Right cardiac atrium (tissue), 5 donors: ENCODE measurements around the gene CHRNB2. TPM values are rescaled to one million over a fixed set of nuclear protein-coding genes. Genes with fewer than 3 reads are reported as not detected.
A peak's percentile ranks its signal among the peaks of the same experiment; 100 is the strongest.

Experiments used
- ATAC-seq, 2 donors: fragments of 200-7000 bp; cut with Tn5 transposase; one replicate each; pipeline versions ENCODE4 v1.8.0 to v1.9.1; 2020; ENCODE audit warnings: moderate library complexity in 2 of 2, mild to moderate bottlenecking in 1 of 2
- DNase-seq, 3 donors: peaks; one replicate each; pipeline ENCODE4 v3.0.0-alpha.2; 2020
- H3K27ac ChIP-seq: one replicate; pipeline ENCODE4 v1.5.1; 2013; ENCODE audit warnings: mild to moderate bottlenecking, low read length, control low read depth, moderate library complexity
- H3K27me3 ChIP-seq: one replicate; pipeline ENCODE4 v1.6.1; 2013; ENCODE audit not compliant: control insufficient read depth, insufficient read depth
- H3K4me1 ChIP-seq: one replicate; pipeline ENCODE4 v1.6.1; 2013; ENCODE audit warnings: low read length; ENCODE audit not compliant: control insufficient read depth, insufficient read depth
- H3K4me3 ChIP-seq: one replicate; pipeline ENCODE4 v1.5.1; 2013; ENCODE audit warnings: low read length, control low read depth
- H3K9me3 ChIP-seq: one replicate; pipeline ENCODE4 v1.6.1; 2013; ENCODE audit warnings: low read length; ENCODE audit not compliant: control insufficient read depth
- WGBS: extraction: QIAGEN DNeasy Blood & Tissue Kit; methylation state at CpG from one replicate; pipeline ENCODE4 v1.1.7; 2013; 5-methylcytosine and 5-hydroxymethylcytosine counted together
- intact Hi-C, 4 donors: fragments of 100-400 bp; cut with DNase I; formaldehyde crosslinking; loops; one replicate each; pipeline versions ENCODE4 v1.11.0 to v1.14.0; 2022 to 2023
- polyA plus RNA-seq: library from polyadenylated mRNA; stranded (reverse); fragments of 200-250 nt; gene quantifications from one replicate; pipeline ENCODE4 v1.2.3, GENCODE V29; 2013
- total RNA-seq, 4 donors: library from RNA; stranded (reverse); fragmentation: NEBNext Ultra II Directional; extraction: Animal tissue kit (Norgen Biotek cat#: 25700); gene quantifications; one replicate each; pipeline ENCODE4 v1.2.1, GENCODE V29; 2021
- donor health status: healthy with polysubstance abuse.
- donor health status: DM: no; HTN: yes; CAD: no.
- donor health status: DM: no; HTN: no; CAD: no.
- donor health status: DM: no; HTN: yes; CAD: no; lungs with severe emphysema.
- donor health status: DM: yes; HTN: yes; CAD: no.

The CHRNB2 gene
- total and polyA plus RNA-seq, 5 donors: 0.07 TPM; not detected in 4

DNA sequence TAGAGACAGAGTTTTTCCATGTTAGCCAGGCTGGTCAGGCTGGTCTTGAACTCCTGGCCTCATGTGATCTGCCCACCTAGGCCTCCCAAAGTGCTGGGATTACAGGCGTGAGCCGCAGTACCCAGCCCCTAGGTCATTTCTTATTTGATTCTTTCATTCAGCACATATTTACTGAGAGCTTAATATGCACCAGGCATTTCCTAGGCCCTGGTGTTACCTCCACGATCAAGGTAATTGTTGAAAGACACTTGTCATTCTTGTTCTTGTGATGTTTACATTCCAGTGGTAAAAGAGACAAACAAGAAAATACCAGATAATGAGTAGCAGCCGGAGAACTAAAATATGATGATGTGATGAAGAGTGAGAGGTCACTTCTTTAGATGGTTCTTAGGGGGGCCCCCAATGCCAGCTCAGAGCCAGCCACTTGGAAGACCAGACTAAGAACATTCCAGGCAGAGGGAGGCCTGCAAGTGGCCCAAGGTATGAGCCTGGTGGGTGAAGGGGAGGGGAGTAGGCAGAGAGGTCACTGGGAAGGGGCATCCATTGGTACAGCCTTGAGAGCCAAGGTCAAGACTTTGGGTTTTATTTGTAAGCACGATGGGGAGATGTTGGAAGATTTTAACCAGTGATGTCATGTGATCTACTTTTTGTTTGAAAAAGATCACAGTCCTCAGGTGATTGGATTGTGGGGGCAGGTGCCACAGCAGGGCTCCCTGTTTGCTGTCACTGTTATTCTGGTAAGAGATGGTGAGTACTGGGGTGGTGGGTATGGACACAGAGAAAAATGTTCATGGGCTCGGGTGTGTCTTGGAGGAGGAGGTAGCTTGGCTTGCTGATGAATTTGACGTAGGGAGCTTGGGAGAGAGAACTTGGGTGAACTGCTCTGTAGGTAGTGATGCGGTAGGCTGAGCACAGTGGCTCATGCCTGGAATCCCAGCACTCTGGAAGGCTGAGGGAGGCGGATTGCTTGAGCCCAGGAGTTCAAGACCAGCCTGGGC, 27.8 kb upstream of the CHRNB2 start:
- Histone ChIP-seq H3K4me3 (no peak overlapping the region), H3K27ac (no peak overlapping the region), H3K9me3 (no peaks in the 10 kb centered on the region), H3K4me1 (peaks cover 2% of the 10 kb centered on the region), H3K27me3 (no peaks in the 10 kb centered on the region)
- ATAC-seq: no peak
- intact Hi-C loops: no loop called here
- WGBS: 89% methylated on average over 9 of the region's 9 CpGs
- no peak for DNase-seq

DNA sequence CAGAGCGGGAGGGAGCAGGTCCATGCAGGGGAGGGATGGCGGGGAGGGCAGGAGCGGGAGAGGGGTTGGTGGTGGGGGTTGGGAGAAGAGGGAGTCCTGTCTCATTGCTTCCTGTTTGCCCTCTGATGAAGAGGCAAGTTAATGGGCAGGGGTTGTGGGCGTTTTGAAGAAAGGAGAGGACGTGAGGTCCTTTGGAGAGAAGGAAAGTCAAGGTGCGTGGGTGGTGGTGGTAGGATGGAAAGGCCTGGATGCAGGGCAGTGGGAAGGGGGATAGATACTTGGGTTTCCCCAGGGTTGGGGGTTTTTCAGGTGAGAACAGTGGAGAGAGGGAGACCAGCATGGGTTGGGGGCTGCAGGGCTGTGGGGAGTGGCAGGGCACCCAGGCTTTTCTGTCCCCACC, 26.3 kb upstream of the CHRNB2 start:
- WGBS: 66% methylated on average over 6 of the region's 6 CpGs
- intact Hi-C loops: no loop called here

DNA sequence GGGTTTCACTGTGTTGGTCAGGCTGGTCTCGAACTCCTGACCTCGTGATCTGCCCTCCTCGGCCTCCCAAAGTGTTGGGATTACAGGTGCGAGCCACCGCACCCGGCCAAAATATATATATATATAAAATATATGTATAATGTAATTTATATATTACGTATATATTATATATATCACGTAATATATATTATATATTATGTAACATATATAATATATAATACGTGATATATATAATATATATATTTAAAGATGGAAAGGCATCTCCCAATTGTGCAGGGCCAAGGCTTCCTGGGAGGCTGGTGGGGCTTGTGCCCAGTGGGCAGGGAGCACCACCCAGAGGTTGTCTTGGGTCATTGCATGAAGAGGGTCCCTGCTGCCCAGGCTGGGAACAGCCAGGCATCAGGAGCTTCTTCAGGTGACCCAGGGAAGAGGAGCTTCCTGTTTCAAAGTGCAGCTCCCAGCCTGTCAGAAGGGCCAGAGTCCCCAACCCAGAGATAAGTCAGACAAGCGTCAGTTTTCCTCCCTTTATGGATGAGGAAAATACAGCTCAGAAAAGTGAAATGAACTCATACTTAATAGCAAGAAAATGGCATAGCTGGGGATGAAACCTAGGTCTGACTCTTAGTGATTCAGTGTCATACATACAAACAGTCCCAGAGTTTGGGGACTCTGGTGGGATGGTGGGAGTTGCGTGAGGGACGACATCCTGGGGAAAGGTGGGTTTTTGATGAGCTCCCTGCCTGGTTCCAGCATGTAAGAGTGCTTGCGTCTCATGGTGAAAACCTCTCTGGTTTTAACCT, 21.1 kb upstream of the CHRNB2 start:
- H3K27me3 ChIP-seq: no peaks in the 10 kb centered on the region
- H3K27ac ChIP-seq: no peak overlapping the region
- peak; percentile 60 to 75 for ATAC-seq
- intact Hi-C loops: loop anchor here in 2 of 4 donors (5.0 kb wide), 1 partner anchor 64 kb away; no protein-coding TSS in a partner anchor
- peak; percentile 59 to 77 (median 73) for DNase-seq
- H3K4me1 ChIP-seq: peaks cover 5% of the 10 kb centered on the region
- no peak overlapping the region for H3K4me3 ChIP-seq
- WGBS: 79% methylated on average over 13 of the region's 13 CpGs
- H3K9me3 ChIP-seq: no peaks in the 10 kb centered on the region

More for the DNA sequence above, 26.3 kb upstream of the CHRNB2 start:
- ATAC-seq (no peak), DNase-seq (no peak)
- no peak overlapping the region for H3K27ac ChIP-seq
- H3K4me3 ChIP-seq: no peak overlapping the region
- H3K27me3 ChIP-seq: no peaks in the 10 kb centered on the region
- H3K9me3 ChIP-seq: no peaks in the 10 kb centered on the region
- peaks cover 2% of the 10 kb centered on the region for H3K4me1 ChIP-seq

- H3K4me1 ChIP-seq: peaks cover 5% of the 10 kb centered on the region
- H3K27ac ChIP-seq: no peak overlapping the region
- no peaks in the 10 kb centered on the region for H3K27me3 ChIP-seq
- WGBS: 65% methylated on average over 11 of the region's 11 CpGs
- DNase-seq (no peak), ATAC-seq (no peak)
- no peak overlapping the region for H3K4me3 ChIP-seq
- no peaks in the 10 kb centered on the region for H3K9me3 ChIP-seq
- intact Hi-C loops: loop anchor here in 2 of 4 donors (5.0 kb wide), 1 partner anchor 65 kb away; no protein-coding TSS in a partner anchor
These were observed 20.4 kb upstream of the CHRNB2 start for GRCh38 chr1:154547105-154547732.

DNA sequence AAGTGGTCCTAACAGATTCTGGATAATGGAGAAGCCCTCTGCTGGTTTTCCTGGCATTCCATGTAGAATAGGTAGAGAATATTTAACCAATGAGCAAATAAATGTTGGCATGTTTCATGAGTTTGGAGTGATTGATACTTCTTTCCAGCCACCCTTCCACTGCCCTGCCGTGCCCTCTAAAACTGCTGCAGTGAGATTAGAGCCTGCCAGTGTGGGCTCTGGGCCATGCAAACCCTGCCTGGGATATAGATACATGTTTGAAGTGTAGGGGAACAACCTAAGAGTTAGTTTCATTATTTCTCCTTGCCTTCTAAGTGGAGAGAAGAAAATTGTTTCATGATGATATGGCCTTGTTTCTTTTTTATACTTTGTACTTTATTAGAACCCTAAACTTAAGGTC, 19.6 kb upstream of the CHRNB2 start:
- H3K4me1 ChIP-seq: peaks cover 5% of the 10 kb centered on the region
- H3K9me3 ChIP-seq: no peaks in the 10 kb centered on the region
- WGBS: 15% methylated on average over 1 of the region's 1 CpG
- H3K27ac ChIP-seq: no peak overlapping the region
- no peaks in the 10 kb centered on the region for H3K27me3 ChIP-seq
- no peak overlapping the region for H3K4me3 ChIP-seq
- intact Hi-C loops: loop anchor here in 2 of 4 donors (5.0 kb wide), 1 partner anchor 66 kb away; no protein-coding TSS in a partner anchor
- DNase-seq (no peak), ATAC-seq (peak; percentile 30 to 46)

- Histone ChIP-seq H3K4me3 (no peak overlapping the region), H3K9me3 (no peaks in the 10 kb centered on the region), H3K27me3 (no peaks in the 10 kb centered on the region), H3K4me1 (peaks cover 5% of the 10 kb centered on the region), H3K27ac (no peak overlapping the region)
- intact Hi-C loops: loop anchor here in 2 of 4 donors (5.0 kb wide), 1 partner anchor 67 kb away; no protein-coding TSS in a partner anchor
- 81% methylated on average over 3 of the region's 3 CpGs for WGBS
- ATAC-seq (no peak), DNase-seq (no peak)
These were observed 18.3 kb upstream of the CHRNB2 start for GRCh38 chr1:154549202-154549770.

- ATAC-seq: no peak
- Histone ChIP-seq H3K4me1 (peaks cover 5% of the 10 kb centered on the region), H3K4me3 (no peak overlapping the region), H3K9me3 (no peaks in the 10 kb centered on the region), H3K27ac (no peak overlapping the region), H3K27me3 (no peaks in the 10 kb centered on the region)
- 55% methylated on average over 5 of the region's 5 CpGs for WGBS
- intact Hi-C loops: loop anchor here in 1 of 4 donors (10.0 kb wide), 1 partner anchor 525 kb away; the partner anchor contains the start of gene EFNA3
- DNase-seq: no peak
These were observed 17.5 kb upstream of the CHRNB2 start for GRCh38 chr1:154550070-154550469.

DNA sequence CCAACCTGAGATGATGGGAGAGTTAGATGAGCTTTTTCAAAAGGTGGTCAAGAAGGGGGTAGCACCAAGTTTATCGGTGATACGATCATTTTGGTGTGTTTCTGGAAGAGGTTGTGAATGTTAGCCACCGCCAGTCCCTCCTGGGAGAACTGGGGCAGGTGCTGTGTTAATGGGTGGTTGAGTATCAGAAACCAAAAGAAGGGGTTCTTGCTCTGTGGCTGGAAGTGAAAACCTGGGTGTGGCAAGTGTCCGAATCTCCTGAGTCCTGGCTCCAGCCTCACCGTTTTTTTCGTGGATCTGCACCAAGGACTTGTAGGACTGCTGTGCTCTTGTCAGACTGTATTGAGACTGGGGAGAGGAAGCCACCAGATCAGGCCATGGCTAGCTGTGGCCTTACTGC, 16.9 kb upstream of the CHRNB2 start:
- ATAC-seq (no peak), DNase-seq (no peak)
- no peaks in the 10 kb centered on the region for H3K27me3 ChIP-seq
- peaks cover 5% of the 10 kb centered on the region for H3K4me1 ChIP-seq
- 70% methylated on average over 6 of the region's 6 CpGs for WGBS
- H3K9me3 ChIP-seq: no peaks in the 10 kb centered on the region
- no peak overlapping the region for H3K4me3 ChIP-seq
- intact Hi-C loops: loop anchor here in 1 of 4 donors (10.0 kb wide), 1 partner anchor 524 kb away; the partner anchor contains the start of gene EFNA3
- no peak overlapping the region for H3K27ac ChIP-seq

DNA sequence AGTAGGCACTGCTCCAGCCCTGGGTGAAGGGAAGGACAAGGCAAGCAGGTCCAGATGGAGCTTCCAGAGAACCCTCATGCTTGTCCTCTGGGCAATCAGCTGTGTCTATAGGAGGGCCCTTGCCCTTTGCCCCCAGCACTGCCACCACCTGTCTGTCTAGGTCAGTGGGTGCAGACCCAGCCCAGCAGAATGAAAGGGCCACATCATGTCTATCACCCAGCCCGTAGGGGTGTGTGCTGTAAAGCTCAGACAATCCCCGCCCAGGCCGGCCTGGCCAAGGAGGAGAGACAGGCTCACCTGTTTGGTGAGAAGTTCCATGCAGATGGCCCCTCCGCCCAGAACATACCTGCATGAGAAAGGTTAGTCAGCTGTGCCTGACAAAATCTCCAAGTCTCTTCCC, 16.1 kb upstream of the CHRNB2 start:
- no peak overlapping the region for H3K27ac ChIP-seq
- no peak for DNase-seq

DNA sequence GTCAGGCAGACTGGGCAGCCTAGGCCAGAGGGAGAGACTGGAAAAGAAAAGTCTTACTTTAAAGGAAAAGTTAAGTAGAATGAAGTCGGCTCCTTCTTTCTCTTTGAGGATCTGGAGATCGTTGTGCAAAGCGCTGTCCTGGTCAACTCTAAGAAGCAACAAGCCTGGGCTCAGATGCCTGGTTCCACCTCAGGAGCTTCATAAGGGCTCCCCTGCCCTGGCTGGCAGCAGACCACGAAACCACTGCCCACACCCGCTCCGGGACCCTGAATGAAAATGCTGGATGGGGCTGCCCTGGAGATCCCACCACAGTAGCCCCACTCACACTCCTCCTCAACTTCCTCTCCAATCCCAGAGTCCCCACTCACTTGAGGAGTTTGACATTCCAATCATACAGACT, 15.5 kb upstream of the CHRNB2 start:
- peaks cover 10% of the 10 kb centered on the region for H3K4me1 ChIP-seq
- WGBS: 93% methylated on average over 6 of the region's 6 CpGs
- H3K27ac ChIP-seq: no peak overlapping the region

More for the DNA sequence above, 16.1 kb upstream of the CHRNB2 start:
- no peaks in the 10 kb centered on the region for H3K9me3 ChIP-seq
- H3K4me3 ChIP-seq: no peak overlapping the region
- 95% methylated on average over 4 of the region's 4 CpGs for WGBS
- intact Hi-C loops: loop anchor here in 1 of 4 donors (10.0 kb wide), 1 partner anchor 523 kb away; the partner anchor contains the start of gene EFNA3
- H3K27me3 ChIP-seq: no peaks in the 10 kb centered on the region
- peaks cover 7% of the 10 kb centered on the region for H3K4me1 ChIP-seq
- no peak for ATAC-seq

More for the DNA sequence above, 15.5 kb upstream of the CHRNB2 start:
- no peaks in the 10 kb centered on the region for H3K27me3 ChIP-seq
- DNase-seq (no peak), ATAC-seq (no peak)
- H3K4me3 ChIP-seq: no peak overlapping the region
- intact Hi-C loops: loop anchor here in 1 of 4 donors (10.0 kb wide), 1 partner anchor 523 kb away; the partner anchor contains the start of gene EFNA3
- H3K9me3 ChIP-seq: no peaks in the 10 kb centered on the region
